Ovary (tissue), 3 donors: ENCODE measurements around the gene SRRM2.
"Not testable (repeated sequence)": the region's sequence is repeated elsewhere in the genome, so short reads cannot be mapped to it uniquely, and the experiment has no call there.

Source experiments
- EP300 ChIP-seq: sonication (generic); formaldehyde crosslinking; IDR thresholded peaks from one replicate; pipeline ENCODE4 v1.6.1; 2017; ENCODE audit warnings: antibody characterized with exemption
- POLR2A ChIP-seq: fragments of 450-650 bp; IDR thresholded peaks from one replicate; pipeline ENCODE4 v1.6.1; 2017; ENCODE audit warnings: antibody characterized with exemption, mild to moderate bottlenecking, moderate library complexity
- TF ChIP-seq, protein P1 (sequence below), 3 donors: fragments of 450-650 bp in 2 of 3; fragments of 200-600 bp in 1 of 3; IDR thresholded peaks; one replicate each; pipeline versions ENCODE4 v1.5.1 to v1.8.0; 2016 to 2022; ENCODE audit warnings: antibody characterized with exemption in 3 of 3, mild to moderate bottlenecking in 1 of 3
- donor health status: DM: no; HTN: no; CAD: no.

DNA sequence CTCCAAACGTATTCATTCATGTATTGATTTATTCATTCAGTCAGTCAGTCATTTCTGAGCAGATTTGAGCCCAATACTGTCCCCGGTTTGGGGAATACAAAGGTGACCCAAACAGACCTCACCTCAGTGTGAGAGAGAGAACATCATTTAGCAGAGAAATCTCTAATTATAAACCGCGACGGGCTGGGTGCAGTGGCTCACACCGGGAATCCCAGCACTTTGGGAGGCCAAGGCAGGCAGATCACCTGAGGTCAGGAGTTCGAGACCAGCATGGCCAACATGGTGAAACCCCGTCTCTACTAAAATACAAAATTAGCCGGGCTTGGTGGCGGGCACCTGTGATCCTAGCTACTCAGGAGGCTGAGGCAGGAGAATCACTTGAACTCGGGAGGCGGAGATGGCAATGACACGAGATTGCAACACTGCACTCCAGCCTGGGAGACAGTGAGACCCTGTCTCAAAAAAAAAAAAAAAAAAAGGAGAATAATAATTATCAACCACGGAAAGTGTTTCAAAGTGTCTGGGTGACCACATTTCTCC lies 30.7 kb upstream of the SRRM2 start:
- TF ChIP-seq POLR2A, EP300: not testable (repeated sequence)
- TF ChIP-seq, protein P1, sequence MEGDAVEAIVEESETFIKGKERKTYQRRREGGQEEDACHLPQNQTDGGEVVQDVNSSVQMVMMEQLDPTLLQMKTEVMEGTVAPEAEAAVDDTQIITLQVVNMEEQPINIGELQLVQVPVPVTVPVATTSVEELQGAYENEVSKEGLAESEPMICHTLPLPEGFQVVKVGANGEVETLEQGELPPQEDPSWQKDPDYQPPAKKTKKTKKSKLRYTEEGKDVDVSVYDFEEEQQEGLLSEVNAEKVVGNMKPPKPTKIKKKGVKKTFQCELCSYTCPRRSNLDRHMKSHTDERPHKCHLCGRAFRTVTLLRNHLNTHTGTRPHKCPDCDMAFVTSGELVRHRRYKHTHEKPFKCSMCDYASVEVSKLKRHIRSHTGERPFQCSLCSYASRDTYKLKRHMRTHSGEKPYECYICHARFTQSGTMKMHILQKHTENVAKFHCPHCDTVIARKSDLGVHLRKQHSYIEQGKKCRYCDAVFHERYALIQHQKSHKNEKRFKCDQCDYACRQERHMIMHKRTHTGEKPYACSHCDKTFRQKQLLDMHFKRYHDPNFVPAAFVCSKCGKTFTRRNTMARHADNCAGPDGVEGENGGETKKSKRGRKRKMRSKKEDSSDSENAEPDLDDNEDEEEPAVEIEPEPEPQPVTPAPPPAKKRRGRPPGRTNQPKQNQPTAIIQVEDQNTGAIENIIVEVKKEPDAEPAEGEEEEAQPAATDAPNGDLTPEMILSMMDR (IDR thresholded peaks at IDR 0.05), result not testable (repeated sequence)
